Aorta (tissue), 5 donors: ENCODE results near the gene GPR21. TPM values are rescaled to one million over a fixed set of nuclear protein-coding genes. Genes with fewer than 3 reads are reported as not detected.

Experiments used
- ATAC-seq: fragments of 200-7000 bp; cut with Tn5 transposase; one replicate; pipeline ENCODE4 v1.9.1; 2022; ENCODE audit warnings: moderate library complexity; ENCODE audit not compliant: low FRiP score
- DNase-seq, 2 donors: peaks; one replicate each; pipeline ENCODE4 v3.0.0-alpha.2; 2020
- H3K27ac ChIP-seq, 2 donors: one replicate each; pipeline ENCODE4 v1.5.1; 2013; ENCODE audit warnings: low read length in 2 of 2, mild to moderate bottlenecking in 2 of 2, moderate library complexity in 2 of 2, control low read depth in 1 of 2, inconsistent platforms in 1 of 2, low read depth in 1 of 2
- H3K27me3 ChIP-seq, 2 donors: one replicate each; pipeline ENCODE4 v1.6.1; 2013; ENCODE audit warnings: control low read depth in 1 of 2, low read length in 1 of 2, mild to moderate bottlenecking in 1 of 2, moderate library complexity in 1 of 2; ENCODE audit not compliant: insufficient read depth in 2 of 2, control insufficient read depth in 1 of 2
- H3K36me3 ChIP-seq, 2 donors: one replicate each; pipeline ENCODE4 v1.6.1; 2013; ENCODE audit warnings: control low read depth in 1 of 2, low read length in 1 of 2, mild to moderate bottlenecking in 1 of 2; ENCODE audit not compliant: insufficient read depth in 2 of 2, control insufficient read depth in 1 of 2
- H3K4me1 ChIP-seq, 2 donors: one replicate each; pipeline ENCODE4 v1.6.1; 2013; ENCODE audit warnings: low read length in 2 of 2, control low read depth in 1 of 2, mild to moderate bottlenecking in 1 of 2, moderate library complexity in 1 of 2; ENCODE audit not compliant: insufficient read depth in 2 of 2, control insufficient read depth in 1 of 2
- H3K4me3 ChIP-seq, 2 donors: one replicate each; pipeline ENCODE4 v1.5.1; 2013; ENCODE audit warnings: low read length in 2 of 2, control low read depth in 1 of 2, mild to moderate bottlenecking in 1 of 2
- H3K9me3 ChIP-seq: one replicate; pipeline ENCODE4 v1.6.1; 2013; ENCODE audit warnings: mild to moderate bottlenecking, low read length; ENCODE audit not compliant: control insufficient read depth
- WGBS, 2 donors: extraction: QIAGEN DNeasy Blood & Tissue Kit; methylation state at CpG; one replicate each; pipeline ENCODE4 v1.1.7; 2013; 5-methylcytosine and 5-hydroxymethylcytosine counted together
- intact Hi-C, 2 donors: fragments of 100-400 bp; cut with DNase I; formaldehyde crosslinking; loops; one replicate each; pipeline versions ENCODE4 v1.14.2 to v1.15.0; 2022
- polyA plus RNA-seq, 2 donors: library from polyadenylated mRNA; stranded (reverse); fragments of 200-250 nt; gene quantifications; one replicate each; pipeline ENCODE4 v1.2.3, GENCODE V29; 2013
- total RNA-seq, 2 donors: library from RNA; stranded (reverse); fragmentation: NEBNext Ultra II Directional; extraction: Animal tissue kit (Norgen Biotek cat#: 25700); gene quantifications; one replicate each; pipeline ENCODE4 v1.2.1, GENCODE V29; 2021
- donor health status: healthy with polysubstance abuse.
- donor health status: Bipolar disorder and iron deficiency.
- donor health status: DM: no; HTN: no; CAD: no.
- donor health status: DM: no; HTN: no; CAD: no.
- donor health status: DM: yes; HTN: yes; CAD: no.

The GPR21 gene
- total and polyA plus RNA-seq, 4 donors, result 0.50 to 13.9 (median 6.3) TPM

- intact Hi-C loops, result no loop called here
- no peaks in the 10 kb centered on the region for H3K9me3 ChIP-seq
- WGBS, 2 donors, result 93 to 96% methylated on average over 1 of the region's 1 CpG
- no peak overlapping the region for H3K27ac ChIP-seq
- no peaks in the 10 kb centered on the region for H3K27me3 ChIP-seq
- DNase-seq (no peak), ATAC-seq (no peak)
- H3K4me3 ChIP-seq, result no peak overlapping the region
- peaks cover 0 to 4% of the 10 kb centered on the region in 2 donors for H3K36me3 ChIP-seq
- peaks cover 0 to 1% of the 10 kb centered on the region in 2 donors for H3K4me1 ChIP-seq
Observed at GRCh38 chr9:123026425-123026824, 7.0 kb upstream of the GPR21 start.

DNA sequence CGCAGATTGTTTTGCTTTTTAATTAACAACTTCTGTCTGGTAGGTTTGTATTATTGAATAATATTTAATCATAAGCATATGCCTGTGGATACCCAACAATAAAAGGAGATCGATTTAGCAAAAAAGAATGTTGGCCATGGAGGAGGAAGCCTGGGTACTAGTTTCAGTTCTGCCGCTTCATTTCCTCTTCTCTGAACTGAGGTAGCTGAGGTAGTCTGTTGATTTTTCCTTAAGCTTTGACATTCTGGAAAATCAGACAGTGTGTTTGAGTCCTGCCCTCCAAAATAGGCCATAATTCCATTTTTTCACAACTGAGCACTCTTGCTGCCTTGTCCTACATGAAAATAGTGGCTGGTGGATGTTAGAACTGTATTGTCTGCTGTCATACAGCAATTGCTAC lies 6.0 kb upstream of the GPR21 start:
- Histone ChIP-seq H3K36me3 (peaks cover 0 to 4% of the 10 kb centered on the region in 2 donors), H3K27me3 (no peaks in the 10 kb centered on the region), H3K4me3 (no peak overlapping the region), H3K27ac (no peak overlapping the region), H3K9me3 (no peaks in the 10 kb centered on the region), H3K4me1 (peaks cover 0 to 1% of the 10 kb centered on the region in 2 donors)
- 64 to 76% methylated on average over 3 of the region's 3 CpGs for WGBS, 2 donors
- DNase-seq, result no peak
- intact Hi-C loops, result no loop called here
- no peak for ATAC-seq

- no peaks in the 10 kb centered on the region for H3K9me3 ChIP-seq
- H3K27ac ChIP-seq, result no peak overlapping the region
- no peak overlapping the region for H3K4me3 ChIP-seq
- intact Hi-C loops, result no loop called here
- ATAC-seq (no peak), DNase-seq (no peak)
- peaks cover 0 to 1% of the 10 kb centered on the region in 2 donors for H3K4me1 ChIP-seq
- no peaks in the 10 kb centered on the region for H3K27me3 ChIP-seq
- H3K36me3 ChIP-seq, result peaks cover 0 to 4% of the 10 kb centered on the region in 2 donors
Observed at GRCh38 chr9:123028136-123028535, 5.3 kb upstream of the GPR21 start.

DNA sequence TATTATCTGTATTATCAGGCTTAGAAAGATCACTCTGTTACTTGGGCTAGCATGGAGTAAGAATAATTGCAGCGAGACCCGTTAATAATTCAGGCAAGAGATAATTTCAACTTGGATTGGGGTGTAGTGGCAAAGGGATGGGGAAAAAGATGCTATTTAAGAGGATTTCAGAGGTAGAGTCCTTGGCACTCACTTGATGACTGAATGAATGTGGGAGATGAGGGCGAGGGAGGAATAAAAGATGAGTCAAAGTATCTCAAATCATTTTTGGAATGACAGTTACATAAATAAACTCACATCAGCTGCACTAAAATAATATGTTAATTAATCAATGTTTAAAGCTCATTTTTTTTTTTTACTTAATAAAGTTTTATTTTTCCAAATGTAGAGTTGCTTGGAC lies 4.5 kb upstream of the GPR21 start:
- H3K4me1 ChIP-seq, result peaks cover 0 to 1% of the 10 kb centered on the region in 2 donors
- H3K27ac ChIP-seq, result no peak overlapping the region
- H3K27me3 ChIP-seq, result no peaks in the 10 kb centered on the region
- peaks cover 0 to 4% of the 10 kb centered on the region in 2 donors for H3K36me3 ChIP-seq
- no peak overlapping the region for H3K4me3 ChIP-seq
- WGBS, 2 donors, result 96 to 98% methylated on average over 3 of the region's 3 CpGs
- DNase-seq (no peak), ATAC-seq (no peak)
- H3K9me3 ChIP-seq, result no peaks in the 10 kb centered on the region
- intact Hi-C loops, result no loop called here

GRCh38 chr9:123031963-123032362 lies 1.5 kb upstream of the GPR21 start:
- Histone ChIP-seq H3K4me1 (peaks cover 0 to 1% of the 10 kb centered on the region in 2 donors), H3K27ac (peak overlapping the region in 1 of 2 donors; percentile 81), H3K27me3 (no peaks in the 10 kb centered on the region), H3K4me3 (no peak overlapping the region), H3K36me3 (peaks cover 0 to 4% of the 10 kb centered on the region in 2 donors), H3K9me3 (no peaks in the 10 kb centered on the region)
- ATAC-seq, result no peak
- no peak for DNase-seq
- intact Hi-C loops, result no loop called here
- WGBS, 2 donors, result 83 to 87% methylated on average over 1 of the region's 1 CpG

DNA sequence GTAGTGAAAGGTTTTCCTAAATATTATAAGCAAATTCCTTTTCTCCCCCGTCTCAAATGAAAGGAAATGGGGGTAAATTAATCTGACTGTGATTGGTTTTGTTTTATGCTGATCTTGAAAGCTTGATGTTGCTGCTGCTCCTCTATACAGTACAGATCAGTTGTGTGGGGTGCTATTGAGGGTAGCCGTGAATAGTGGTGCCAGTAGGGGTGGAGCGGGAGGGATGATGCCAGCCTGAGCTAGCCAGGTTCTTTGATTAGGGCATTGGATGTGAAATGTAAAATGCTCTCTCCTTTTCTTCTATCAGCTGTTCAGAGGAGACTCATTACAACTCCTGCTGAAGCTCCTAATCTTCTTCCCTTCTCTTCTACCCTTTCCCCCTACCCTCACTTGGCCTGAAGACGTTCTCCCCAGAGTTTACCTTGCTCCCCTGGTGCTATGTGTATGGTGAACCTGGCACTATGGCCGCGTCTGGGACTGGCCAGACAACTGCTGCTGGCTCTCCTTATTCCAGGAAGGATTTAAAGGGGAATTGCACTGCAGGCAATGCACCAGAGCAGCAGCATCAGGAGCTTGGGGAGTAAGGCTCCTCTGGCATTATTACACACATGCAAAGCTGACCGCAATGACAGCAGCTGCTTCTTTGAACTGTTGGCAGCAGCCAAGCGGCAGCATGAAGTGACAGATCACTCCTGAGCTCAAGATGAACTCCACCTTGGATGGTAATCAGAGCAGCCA lies 566 bp downstream of the GPR21 start:
- Histone ChIP-seq H3K4me1 (peaks cover 1 to 2% of the 10 kb centered on the region in 2 donors), H3K27me3 (no peaks in the 10 kb centered on the region), H3K4me3 (peak overlapping the region; percentile 53 to 63), H3K9me3 (no peaks in the 10 kb centered on the region), H3K27ac (peak overlapping the region; percentile 44 to 82), H3K36me3 (peaks cover 0 to 4% of the 10 kb centered on the region in 2 donors)
- intact Hi-C loops, result no loop called here
- DNase-seq (no peak), ATAC-seq (peak; percentile 55)
- WGBS, 2 donors, result 5 to 6% methylated on average over 8 of the region's 8 CpGs

DNA sequence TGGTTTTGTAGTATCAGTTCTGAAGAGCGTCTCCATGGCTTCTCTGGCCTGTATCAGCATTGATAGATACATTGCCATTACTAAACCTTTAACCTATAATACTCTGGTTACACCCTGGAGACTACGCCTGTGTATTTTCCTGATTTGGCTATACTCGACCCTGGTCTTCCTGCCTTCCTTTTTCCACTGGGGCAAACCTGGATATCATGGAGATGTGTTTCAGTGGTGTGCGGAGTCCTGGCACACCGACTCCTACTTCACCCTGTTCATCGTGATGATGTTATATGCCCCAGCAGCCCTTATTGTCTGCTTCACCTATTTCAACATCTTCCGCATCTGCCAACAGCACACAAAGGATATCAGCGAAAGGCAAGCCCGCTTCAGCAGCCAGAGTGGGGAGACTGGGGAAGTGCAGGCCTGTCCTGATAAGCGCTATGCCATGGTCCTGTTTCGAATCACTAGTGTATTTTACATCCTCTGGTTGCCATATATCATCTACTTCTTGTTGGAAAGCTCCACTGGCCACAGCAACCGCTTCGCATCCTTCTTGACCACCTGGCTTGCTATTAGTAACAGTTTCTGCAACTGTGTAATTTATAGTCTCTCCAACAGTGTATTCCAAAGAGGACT lies 1.5 kb downstream of the GPR21 start:
- no peak for DNase-seq
- ATAC-seq, result peak; percentile 47
- Histone ChIP-seq H3K9me3 (no peaks in the 10 kb centered on the region), H3K4me1 (peaks cover 0 to 8% of the 10 kb centered on the region in 2 donors), H3K36me3 (no peaks in the 10 kb centered on the region), H3K4me3 (peak overlapping the region; percentile 53 to 63), H3K27ac (peak overlapping the region; percentile 66 to 73), H3K27me3 (no peaks in the 10 kb centered on the region)
- intact Hi-C loops, result loop anchor here (5.0 kb wide), 1 partner anchor 37 kb away; no protein-coding TSS in a partner anchor
- WGBS, 2 donors, result 18 to 31% methylated on average over 13 of the region's 13 CpGs

DNA sequence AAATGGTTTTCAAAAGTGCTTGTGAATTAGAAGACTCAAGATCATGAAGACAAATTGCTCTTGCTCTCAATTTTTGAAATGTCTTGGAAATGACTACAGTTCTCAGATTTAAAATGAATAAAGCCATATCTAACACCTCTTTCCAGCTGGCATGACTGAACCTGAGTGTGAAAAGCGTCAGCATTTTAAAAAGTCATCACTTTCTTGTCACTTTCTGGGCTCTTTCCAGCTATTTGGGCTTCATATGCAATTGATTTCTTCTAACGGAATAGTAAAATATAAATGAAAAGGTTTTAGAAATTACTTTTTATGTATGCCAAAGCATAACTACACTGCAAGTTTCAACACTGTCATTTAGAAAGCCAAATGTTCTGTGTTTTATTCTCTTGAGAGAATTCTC lies 2.3 kb downstream of the GPR21 start:
- no peak for DNase-seq
- Histone ChIP-seq H3K27me3 (no peaks in the 10 kb centered on the region), H3K36me3 (no peaks in the 10 kb centered on the region), H3K4me3 (peak overlapping the region; percentile 22 to 72), H3K27ac (no peak overlapping the region), H3K4me1 (peaks cover 0 to 10% of the 10 kb centered on the region in 2 donors), H3K9me3 (no peaks in the 10 kb centered on the region)
- ATAC-seq, result no peak
- WGBS, 2 donors, result 6 to 7% methylated on average over 2 of the region's 2 CpGs
- intact Hi-C loops, result loop anchor here (5.0 kb wide), 1 partner anchor 37 kb away; no protein-coding TSS in a partner anchor
